Neural cell (in vitro differentiated cells): ENCODE measurements around the gene ANTXR2. TPM values are rescaled to one million over a fixed set of nuclear protein-coding genes. Genes with fewer than 3 reads are reported as not detected.

Source experiments
- H2AFZ ChIP-seq: fragments of 200-600, 300-800 bp; sonication (generic), shearing (Covaris generic); 2 replicates; pipeline ENCODE4 v1.6.0; 2014; ENCODE audit warnings: low read depth, mild to moderate bottlenecking, antibody characterized with exemption, low read length, moderate library complexity
- H3F3A ChIP-seq: fragments of 200-600 bp; shearing (Covaris generic); 2 replicates; pipeline ENCODE4 v1.6.1; 2016; ENCODE audit warnings: mild to moderate bottlenecking, moderate library complexity, mixed read lengths, antibody characterized with exemption, low read length; ENCODE audit not compliant: insufficient read depth, poor library complexity, severe bottlenecking
- H3K27ac ChIP-seq: fragments of 200-600, 300-800 bp; sonication (generic), shearing (Covaris generic); 2 replicates; pipeline ENCODE4 v1.5.1; 2014; ENCODE audit warnings: mild to moderate bottlenecking, low read length, moderate library complexity
- H3K27me3 ChIP-seq: fragments of 300-800, 200-600 bp; sonication (generic), shearing (Covaris generic); 2 replicates; pipeline ENCODE4 v1.6.0; 2014; ENCODE audit warnings: mild to moderate bottlenecking, low read depth, low read length, moderate library complexity; ENCODE audit not compliant: insufficient read depth
- H3K36me3 ChIP-seq: fragments of 300-800, 200-600 bp; sonication (generic), shearing (Covaris generic); 2 replicates; pipeline ENCODE4 v1.5.1; 2014; ENCODE audit warnings: mild to moderate bottlenecking, antibody characterized with exemption, low read length, moderate library complexity; ENCODE audit not compliant: insufficient read depth
- H3K4me2 ChIP-seq: fragments of 300-800, 200-600 bp; sonication (generic), shearing (Covaris generic); 2 replicates; pipeline ENCODE4 v1.6.0; 2014; ENCODE audit warnings: mild to moderate bottlenecking, low read length
- H3K4me3 ChIP-seq: fragments of 300-800, 200-600 bp; sonication (generic), shearing (Covaris generic); 2 replicates; pipeline ENCODE4 v1.5.1; 2014; ENCODE audit warnings: mild to moderate bottlenecking, low read length, moderate library complexity
- H3K79me2 ChIP-seq: fragments of 200-600 bp; shearing (Covaris generic); replicated peaks from 2 replicates; pipeline ENCODE4 v1.6.0; 2014; ENCODE audit warnings: mild to moderate bottlenecking, low read length, moderate library complexity; ENCODE audit not compliant: insufficient read depth
- H3K9ac ChIP-seq: fragments of 300-800, 200-600 bp; sonication (generic), shearing (Covaris generic); 2 replicates; pipeline ENCODE4 v1.6.1; 2016; ENCODE audit warnings: mild to moderate bottlenecking, low read length, mixed read lengths
- H3K9me2 ChIP-seq: fragments of 200-600 bp; shearing (Covaris generic); 2 replicates; pipeline ENCODE4 v1.6.1; 2016; ENCODE audit warnings: mild to moderate bottlenecking, low read length, mixed read lengths; ENCODE audit not compliant: insufficient read depth
- H3K9me3 ChIP-seq: fragments of 200-600, 300-800 bp; sonication (generic), shearing (Covaris generic); 2 replicates; pipeline ENCODE4 v1.6.1; 2016; ENCODE audit warnings: mild to moderate bottlenecking, mixed run types, low read length, moderate library complexity, mixed read lengths
- H4K20me1 ChIP-seq: fragments of 200-600 bp; shearing (Covaris generic); 2 replicates; pipeline ENCODE4 v1.6.1; 2016; ENCODE audit warnings: mild to moderate bottlenecking, mixed run types; ENCODE audit not compliant: insufficient read depth
- CTCF ChIP-seq: fragments of 450-650 bp; IDR thresholded peaks from 2 replicates; pipeline ENCODE4 v1.5.1; 2014; ENCODE audit warnings: antibody characterized with exemption, mild to moderate bottlenecking, moderate library complexity; ENCODE audit not compliant: poor library complexity, severe bottlenecking
- EP300 ChIP-seq: fragments of 450-650 bp; conservative IDR thresholded peaks from 2 replicates; pipeline ENCODE4 v1.6.1; 2014; ENCODE audit warnings: antibody characterized with exemption, mild to moderate bottlenecking, moderate library complexity; ENCODE audit not compliant: poor library complexity, severe bottlenecking
- EZH2 ChIP-seq: fragments of 200-600, 300-800 bp; shearing (Covaris generic), sonication (generic); IDR thresholded peaks from 2 replicates; pipeline ENCODE4 v1.6.1; 2014; ENCODE audit warnings: antibody characterized with exemption, low read length, borderline replicate concordance, mild to moderate bottlenecking; ENCODE audit not compliant: insufficient read depth, poor library complexity, severe bottlenecking
- MXI1 ChIP-seq: fragments of 450-650 bp; conservative IDR thresholded peaks from 2 replicates; pipeline ENCODE4 v1.6.1; 2014; ENCODE audit warnings: antibody characterized with exemption, mild to moderate bottlenecking; ENCODE audit not compliant: poor library complexity, severe bottlenecking
- POLR2AphosphoS5 ChIP-seq: IDR thresholded peaks from 2 replicates; pipeline ENCODE4 v1.6.1; 2012
- RAD21 ChIP-seq: fragments of 450-650 bp; conservative IDR thresholded peaks from 2 replicates; pipeline ENCODE4 v1.6.1; 2014; ENCODE audit warnings: antibody characterized with exemption, mild to moderate bottlenecking, moderate library complexity
- REST ChIP-seq: IDR thresholded peaks from 2 replicates; pipeline ENCODE4 v1.6.1; 2012; ENCODE audit warnings: borderline replicate concordance
- SMC3 ChIP-seq: fragments of 450-650 bp; conservative IDR thresholded peaks from 2 replicates; pipeline ENCODE4 v1.6.1; 2014; ENCODE audit warnings: antibody characterized with exemption, mild to moderate bottlenecking, moderate library complexity; ENCODE audit not compliant: poor library complexity
- TAF1 ChIP-seq: IDR thresholded peaks from 2 replicates; pipeline ENCODE4 v1.6.1; 2012; ENCODE audit warnings: low read depth
- polyA plus RNA-seq: library from polyadenylated mRNA; depleted of rRNA; stranded (reverse); fragments of >200 nt; gene quantifications from 2 replicates; pipeline ENCODE4 v1.2.3, GENCODE V29; 2014

ANTXR2 gene
- polyA plus RNA-seq, 1 donor from 2014 or later: 31.7 TPM

DNA sequence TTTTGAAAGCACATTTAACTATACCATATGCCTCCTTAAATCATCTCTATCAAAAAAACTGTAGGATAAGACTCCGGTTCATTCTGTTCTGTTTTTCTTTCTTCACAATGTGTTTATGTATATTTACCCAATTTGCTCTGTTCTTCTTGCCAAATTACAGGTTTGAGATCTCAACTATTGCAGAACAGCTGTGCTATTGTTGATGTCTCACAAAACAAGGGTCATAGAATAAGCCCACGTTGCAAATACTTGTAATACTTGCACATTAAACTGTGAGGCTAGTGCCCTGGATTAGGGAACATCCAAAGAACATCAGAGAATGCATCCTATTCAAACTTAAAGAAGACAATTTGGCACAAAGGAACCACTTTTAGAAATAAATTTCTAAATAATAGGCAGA, 45.4 kb downstream of the ANTXR2 start:
- Histone ChIP-seq H3K36me3 (peaks cover 14% of the 10 kb centered on the region), H2AFZ (no peak overlapping the region), H3K27ac (no peak overlapping the region), H4K20me1 (no peaks in the 10 kb centered on the region), H3K27me3 (no peaks in the 10 kb centered on the region), H3K4me2 (no peak overlapping the region), H3K9me2 (no peaks in the 10 kb centered on the region), H3F3A (no peaks in the 10 kb centered on the region), H3K4me3 (no peak overlapping the region), H3K9ac (no peak overlapping the region), H3K79me2 (no peaks in the 10 kb centered on the region), H3K9me3 (no peaks in the 10 kb centered on the region)
- TF ChIP-seq CTCF (no peak), POLR2AphosphoS5 (no peak), RAD21 (no peak), EZH2 (no peak), EP300 (no peak), REST (no peak), TAF1 (no peak), MXI1 (no peak), SMC3 (no peak)

DNA sequence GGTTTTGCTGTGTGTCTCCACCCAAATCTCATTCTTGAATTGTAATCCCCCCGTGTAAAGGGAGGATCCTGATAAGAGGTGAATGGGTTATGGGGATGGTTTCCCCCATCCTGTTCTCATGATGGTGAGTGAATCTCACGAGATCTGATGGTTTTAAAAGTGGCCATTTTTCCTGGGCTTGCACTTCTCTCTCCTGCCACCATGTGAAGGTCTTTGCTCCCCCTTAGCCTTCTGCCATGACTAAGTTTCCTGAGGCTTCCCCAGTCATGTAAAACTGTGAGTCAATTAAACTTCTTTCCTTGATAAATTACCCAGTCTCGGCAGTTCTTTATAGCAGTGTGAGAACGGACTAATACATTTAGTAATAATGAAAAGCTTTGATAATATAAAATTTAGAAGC, 46.9 kb downstream of the ANTXR2 start:
- no peak overlapping the region for H3K9ac ChIP-seq
- peaks cover 14% of the 10 kb centered on the region for H3K36me3 ChIP-seq
- H3K4me2 ChIP-seq: no peak overlapping the region
- H3F3A ChIP-seq: no peaks in the 10 kb centered on the region
- H3K27ac ChIP-seq: no peak overlapping the region
- no peaks in the 10 kb centered on the region for H3K79me2 ChIP-seq
- no peak overlapping the region for H3K4me3 ChIP-seq
- H4K20me1 ChIP-seq: no peaks in the 10 kb centered on the region
- H2AFZ ChIP-seq: no peak overlapping the region
- TF ChIP-seq RAD21: no peak
- no peak for TF ChIP-seq EP300
- TF ChIP-seq TAF1: no peak
- no peak for TF ChIP-seq MXI1
- TF ChIP-seq CTCF: no peak
- TF ChIP-seq SMC3: no peak
- no peak for TF ChIP-seq EZH2
- no peak for TF ChIP-seq REST
- TF ChIP-seq POLR2AphosphoS5: no peak
- H3K9me2 ChIP-seq: no peaks in the 10 kb centered on the region
- H3K27me3 ChIP-seq: no peaks in the 10 kb centered on the region
- H3K9me3 ChIP-seq: no peaks in the 10 kb centered on the region
